ENCODE data around the gene PLEKHN1.
"Not testable (repeated sequence)": the region's sequence is repeated elsewhere in the genome, so short reads cannot be mapped to it uniquely, and the experiment has no call there.

DNA sequence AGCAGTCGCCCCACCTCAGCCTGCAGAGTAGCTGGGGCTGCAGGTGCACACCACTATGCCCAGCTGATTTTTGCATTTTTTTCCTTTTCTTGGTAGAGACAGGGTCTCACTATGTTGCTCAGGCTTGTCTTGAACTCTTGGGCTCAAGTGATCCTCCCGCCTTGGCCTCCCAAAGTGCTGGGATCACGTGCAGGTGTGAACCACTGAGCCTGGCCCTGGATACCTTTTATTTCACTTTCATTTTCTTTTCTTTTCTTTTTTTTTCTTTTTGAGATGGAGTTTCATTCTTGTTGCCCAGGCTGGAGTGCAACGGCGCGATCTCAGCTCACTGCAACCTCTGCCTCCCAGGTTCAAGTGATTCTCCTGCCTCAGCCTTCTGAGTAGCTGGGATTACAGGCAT lies 25.0 kb downstream of the PLEKHN1 start:
- TF ChIP-seq EZH2 (IDR thresholded peaks at IDR 0.05; ENCODE audit: borderline replicate concordance, low read length): not testable (repeated sequence)
- TF ChIP-seq, protein P1, sequence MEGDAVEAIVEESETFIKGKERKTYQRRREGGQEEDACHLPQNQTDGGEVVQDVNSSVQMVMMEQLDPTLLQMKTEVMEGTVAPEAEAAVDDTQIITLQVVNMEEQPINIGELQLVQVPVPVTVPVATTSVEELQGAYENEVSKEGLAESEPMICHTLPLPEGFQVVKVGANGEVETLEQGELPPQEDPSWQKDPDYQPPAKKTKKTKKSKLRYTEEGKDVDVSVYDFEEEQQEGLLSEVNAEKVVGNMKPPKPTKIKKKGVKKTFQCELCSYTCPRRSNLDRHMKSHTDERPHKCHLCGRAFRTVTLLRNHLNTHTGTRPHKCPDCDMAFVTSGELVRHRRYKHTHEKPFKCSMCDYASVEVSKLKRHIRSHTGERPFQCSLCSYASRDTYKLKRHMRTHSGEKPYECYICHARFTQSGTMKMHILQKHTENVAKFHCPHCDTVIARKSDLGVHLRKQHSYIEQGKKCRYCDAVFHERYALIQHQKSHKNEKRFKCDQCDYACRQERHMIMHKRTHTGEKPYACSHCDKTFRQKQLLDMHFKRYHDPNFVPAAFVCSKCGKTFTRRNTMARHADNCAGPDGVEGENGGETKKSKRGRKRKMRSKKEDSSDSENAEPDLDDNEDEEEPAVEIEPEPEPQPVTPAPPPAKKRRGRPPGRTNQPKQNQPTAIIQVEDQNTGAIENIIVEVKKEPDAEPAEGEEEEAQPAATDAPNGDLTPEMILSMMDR (IDR thresholded peaks at IDR 0.05; ENCODE audit: low read length): not testable (repeated sequence)
